Lung (tissue), 12 donors: Measurements from ENCODE around the gene SMCHD1. TPM values are rescaled to one million over a fixed set of nuclear protein-coding genes. Genes with fewer than 3 reads are reported as not detected.
"Not testable (repeated sequence)": the region's sequence is repeated elsewhere in the genome, so short reads cannot be mapped to it uniquely, and the experiment has no call there.

Experiments
- ATAC-seq: fragments of 200-7000 bp; cut with Tn5 transposase; one replicate; pipeline ENCODE4 v1.9.1; 2020; ENCODE audit warnings: moderate number of reproducible peaks; ENCODE audit not compliant: insufficient read depth, low FRiP score
- DNase-seq, 3 donors: peaks; one replicate each; pipeline ENCODE4 v3.0.0-alpha.2; 2013 to 2017
- H3K27ac ChIP-seq, 2 donors: one replicate each; pipeline ENCODE4 v1.5.1; 2013; ENCODE audit warnings: mild to moderate bottlenecking in 2 of 2, moderate library complexity in 2 of 2, control low read depth in 1 of 2, inconsistent platforms in 1 of 2, low read depth in 1 of 2, low read length in 1 of 2
- H3K27me3 ChIP-seq, 3 donors: one replicate each; pipeline ENCODE4 v1.5.1; 2013; ENCODE audit warnings: low read length in 2 of 3; ENCODE audit not compliant: control insufficient read depth in 3 of 3, insufficient read depth in 3 of 3
- H3K36me3 ChIP-seq, 4 donors: one replicate each; pipeline ENCODE4 v1.5.1; 2013; ENCODE audit warnings: low read length in 4 of 4, mild to moderate bottlenecking in 1 of 4, moderate library complexity in 1 of 4; ENCODE audit not compliant: control insufficient read depth in 4 of 4, insufficient read depth in 4 of 4
- H3K4me1 ChIP-seq, 5 donors: one replicate each; pipeline ENCODE4 v1.5.1; 2013; ENCODE audit warnings: low read length in 5 of 5, mild to moderate bottlenecking in 2 of 5, moderate library complexity in 1 of 5; ENCODE audit not compliant: control insufficient read depth in 5 of 5, insufficient read depth in 5 of 5
- H3K4me3 ChIP-seq: one replicate; pipeline ENCODE4 v1.5.1; 2013; ENCODE audit warnings: mild to moderate bottlenecking, control low read depth, moderate library complexity
- H3K9ac ChIP-seq, 2 donors: one replicate each; pipeline ENCODE4 v1.5.1; 2013; ENCODE audit warnings: low read length in 2 of 2, control low read depth in 1 of 2; ENCODE audit not compliant: insufficient read depth in 1 of 2
- H3K9me3 ChIP-seq, 4 donors: one replicate each; pipeline ENCODE4 v1.5.1; 2013; ENCODE audit warnings: low read length in 3 of 4, mild to moderate bottlenecking in 1 of 4, moderate library complexity in 1 of 4; ENCODE audit not compliant: control insufficient read depth in 4 of 4, insufficient read depth in 3 of 4
- CTCF ChIP-seq: IDR thresholded peaks from 2 replicates; pipeline ENCODE4 v1.5.1; 2012; ENCODE audit warnings: mild to moderate bottlenecking; ENCODE audit errors: control extremely low read depth, extremely low read depth
- WGBS, 2 donors: extraction: QIAGEN DNeasy Blood & Tissue Kit; methylation state at CpG; one replicate each; pipeline ENCODE4 v1.1.7; 2013; 5-methylcytosine and 5-hydroxymethylcytosine counted together
- polyA plus RNA-seq, 2 donors: library from polyadenylated mRNA; stranded (reverse); fragments of 200-250 nt; gene quantifications; one replicate each; pipeline ENCODE4 v1.2.1, GENCODE V29; 2013
- total RNA-seq, 2 donors: library from RNA; depleted of rRNA in 1 of 2; stranded (reverse); fragments of >200 nt in 1 of 2; gene quantifications; one replicate each; pipeline ENCODE4 v1.2.1, GENCODE V29; 2014 to 2021
- donor health status: control.
- donor health status: control.
- donor health status: Bipolar disorder and iron deficiency.
- donor health status: healthy.
- donor health status: DM: yes; HTN: yes; CAD: no.

The SMCHD1 gene
- total and polyA plus RNA-seq, 4 donors: 7.3 to 179 (median 31.4) TPM

GRCh38 chr18:2837290-2837689, 181.8 kb downstream of the SMCHD1 start:
- H3K4me1 ChIP-seq, ATAC-seq, H3K27ac ChIP-seq, H3K4me3 ChIP-seq, DNase-seq, H3K27me3 ChIP-seq, H3K9ac ChIP-seq, H3K36me3 ChIP-seq, H3K9me3 ChIP-seq: not testable (repeated sequence)

GRCh38 chr18:2839202-2839601, 183.7 kb downstream of the SMCHD1 start:
- no peaks in the 10 kb centered on the region for H3K36me3 ChIP-seq
- no peak overlapping the region for H3K9ac ChIP-seq
- peaks cover 0 to 3% (median 0%) of the 10 kb centered on the region in 4 donors for H3K9me3 ChIP-seq
- H3K27me3 ChIP-seq: peaks cover 0 to 3% (median 0%) of the 10 kb centered on the region in 3 donors
- 73 to 80% methylated on average over 8 of the region's 8 CpGs for WGBS, 2 donors
- DNase-seq (no peak), ATAC-seq (no peak)
- H3K4me1 ChIP-seq: no peaks in the 10 kb centered on the region
- H3K4me3 ChIP-seq: no peak overlapping the region
- no peak overlapping the region for H3K27ac ChIP-seq
- no peak for TF ChIP-seq CTCF

GRCh38 chr18:2840521-2840920, 185.0 kb downstream of the SMCHD1 start:
- no peak for TF ChIP-seq CTCF

GRCh38 chr18:2843146-2843545, 187.6 kb downstream of the SMCHD1 start:
- Histone ChIP-seq H3K4me3 (no peak overlapping the region), H3K36me3 (no peaks in the 10 kb centered on the region), H3K27ac (no peak overlapping the region), H3K27me3 (peaks cover 12 to 29% (median 18%) of the 10 kb centered on the region in 3 donors), H3K9ac (no peak overlapping the region), H3K4me1 (peaks cover 0 to 17% (median 0%) of the 10 kb centered on the region in 5 donors), H3K9me3 (peaks cover 0 to under 1% (median 0%) of the 10 kb centered on the region in 4 donors)
- no peak for DNase-seq
- 48 to 68% methylated on average over 6 of the region's 6 CpGs for WGBS, 2 donors
- ATAC-seq: no peak
- TF ChIP-seq CTCF: no peak

More at GRCh38 chr18:2840521-2840920, 185.0 kb downstream of the SMCHD1 start:
- Histone ChIP-seq H3K27ac (no peak overlapping the region), H3K9ac (no peak overlapping the region), H3K27me3 (peaks cover 5 to 13% (median 9%) of the 10 kb centered on the region in 3 donors), H3K4me3 (no peak overlapping the region), H3K9me3 (peaks cover 0 to 3% (median 0%) of the 10 kb centered on the region in 4 donors), H3K36me3 (no peaks in the 10 kb centered on the region), H3K4me1 (no peaks in the 10 kb centered on the region)
- no peak for ATAC-seq
- DNase-seq: no peak
- WGBS, 2 donors: 91 to 95% methylated on average over 1 of the region's 1 CpG
